Stimulated activated CD8-positive, alpha-beta memory T cell treated with anti-CD3 and anti-CD28 coated beads, Interleukin-7, amount 100 ng/mL, for 1 hour (primary cell): ENCODE data around the gene SPOCK2.
"Not testable (repeated sequence)": the region's sequence is repeated elsewhere in the genome, so short reads cannot be mapped to it uniquely, and the experiment has no call there.

Experiments used
- DNase-seq, 2 donors: peaks; one replicate each; pipeline ENCODE4 v3.0.0-alpha.2; 2020; ENCODE audit warnings: low read depth in 2 of 2

SPOCK2 gene

GRCh38 chr10:72087969-72088888 is at the start of gene SPOCK2:
Gene SPOCK2, minus strand, starts transcription at chr10:72088551. Its CDS starts 223 bp downstream, at chr10:72088328.
- DNase-seq = peak; percentile 39 to 43

DNA sequence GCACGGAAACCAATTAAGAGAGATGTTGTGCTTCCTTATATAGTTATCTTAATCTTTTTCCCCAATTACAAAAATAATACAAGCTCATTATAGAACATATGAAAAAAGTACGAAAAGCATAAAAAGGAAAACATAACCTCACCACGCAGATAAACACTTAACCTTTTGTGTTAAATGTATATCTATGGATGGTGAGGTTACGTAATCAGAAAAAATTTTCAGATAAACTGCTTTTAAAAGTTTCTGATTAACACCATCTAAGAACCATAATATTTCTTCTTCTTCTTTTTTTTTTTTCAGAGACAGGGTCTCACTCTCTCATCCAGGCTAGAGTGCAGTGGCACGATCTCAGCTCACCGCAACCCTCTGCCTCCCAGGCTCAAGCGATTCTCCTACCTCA is 49.2 kb upstream of the SPOCK2 start:
- DNase-seq = no peak

GRCh38 chr10:72136225-72136624 is 47.9 kb upstream of the SPOCK2 start:
- not testable (repeated sequence) for DNase-seq

DNA sequence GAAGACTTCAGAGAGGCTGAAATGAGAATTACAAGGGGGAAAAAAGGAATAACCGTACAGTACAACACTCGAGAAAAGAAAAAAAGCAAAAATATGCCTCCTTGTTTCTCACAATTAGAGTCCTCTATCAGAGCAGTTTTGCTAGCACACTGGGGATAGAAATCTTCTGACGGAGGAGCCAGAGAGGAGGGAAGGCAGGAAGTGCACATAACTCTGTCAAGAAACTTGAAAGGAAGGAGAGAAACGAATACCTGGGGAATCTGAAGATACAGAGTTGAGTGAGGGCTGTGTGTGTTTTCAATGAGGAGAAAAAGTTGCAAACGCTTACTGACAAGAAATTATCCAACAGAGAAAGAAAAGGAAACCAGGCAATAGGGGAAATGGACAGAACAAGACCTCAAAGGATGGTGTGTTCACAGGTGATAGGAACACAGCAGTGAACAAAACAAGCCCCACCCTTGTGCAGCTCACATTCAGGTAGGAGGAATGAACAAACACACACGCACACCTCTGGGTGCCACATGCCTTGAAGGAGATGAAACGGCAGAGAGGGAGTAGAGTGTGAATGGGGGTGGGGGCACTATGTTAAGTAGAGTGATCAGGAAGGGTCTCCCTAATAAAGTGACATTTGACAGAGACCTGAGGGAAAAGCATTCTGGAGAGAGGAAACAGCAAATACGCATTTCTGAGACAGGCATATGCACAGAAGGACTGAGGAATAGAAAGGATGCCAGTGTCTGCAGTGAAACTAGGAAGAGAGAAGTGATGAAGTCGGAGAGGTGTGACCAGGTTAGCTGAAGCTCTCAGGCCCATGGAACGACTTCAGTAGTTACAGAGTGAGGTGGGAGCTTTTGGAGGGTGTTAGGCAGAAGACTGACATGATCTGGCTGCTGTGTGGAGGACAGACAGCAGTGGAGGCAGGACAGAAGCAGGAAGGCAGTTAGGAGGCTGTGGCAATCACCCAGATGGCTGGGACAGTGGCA is 46.7 kb upstream of the SPOCK2 start:
- DNase-seq = no peak

DNA sequence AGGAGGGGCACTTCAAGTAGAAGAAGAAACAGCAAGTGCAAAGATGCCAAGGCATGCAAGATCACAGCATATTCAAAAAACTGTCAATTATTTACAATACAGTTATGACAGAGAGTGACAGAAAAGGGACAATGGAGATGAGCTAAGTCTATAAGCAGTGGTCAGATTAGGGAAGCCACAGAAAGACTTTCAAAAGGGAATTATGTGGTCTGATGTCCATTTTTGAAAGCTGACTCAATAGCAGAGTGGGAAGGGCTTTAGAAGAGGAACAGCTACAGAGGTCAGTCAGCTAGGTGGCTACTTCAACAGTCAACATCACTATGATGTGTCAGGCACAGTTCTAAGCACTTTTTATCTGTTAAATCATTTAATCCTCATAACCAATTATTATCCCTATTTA is 45.2 kb upstream of the SPOCK2 start:
- DNase-seq = no peak

DNA sequence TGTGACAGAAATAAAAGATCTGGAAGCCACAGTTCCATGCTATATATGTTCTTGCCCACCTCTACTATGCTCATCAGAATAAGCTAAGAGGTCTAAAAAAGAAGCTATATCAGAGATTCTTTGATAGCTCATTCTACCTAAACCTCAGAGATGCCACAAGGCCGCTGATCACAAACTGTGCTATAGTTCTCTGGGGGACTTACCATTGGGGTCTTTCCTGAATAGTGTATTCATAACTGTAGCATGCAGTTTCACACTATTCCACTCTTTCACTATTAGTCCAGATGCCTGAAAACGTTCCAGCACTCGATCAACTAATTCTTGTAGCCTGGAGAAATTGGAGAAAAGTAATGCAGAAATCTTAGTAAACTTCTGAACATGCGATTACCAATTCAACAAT is 44.5 kb upstream of the SPOCK2 start:
- no peak for DNase-seq

GRCh38 chr10:72127571-72127970 is 39.2 kb upstream of the SPOCK2 start:
- DNase-seq = no peak

DNA sequence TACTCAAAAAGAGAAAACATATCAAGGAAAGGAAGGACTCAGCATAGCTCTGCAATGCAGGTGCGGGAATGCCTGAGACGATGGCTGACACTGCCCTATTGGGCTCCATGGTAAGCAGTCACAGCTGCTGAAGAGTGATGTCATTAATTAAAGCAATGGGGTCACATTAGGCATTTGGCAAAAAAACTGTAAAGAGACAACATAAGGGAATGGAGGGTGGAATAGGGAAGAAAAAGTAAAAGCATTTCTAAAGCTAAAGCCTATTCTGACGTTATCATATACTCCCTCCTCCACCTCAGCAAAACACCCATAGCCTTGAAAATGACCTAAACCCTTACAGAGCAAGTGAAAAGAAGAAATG is 38.5 kb upstream of the SPOCK2 start:
- no peak for DNase-seq

DNA sequence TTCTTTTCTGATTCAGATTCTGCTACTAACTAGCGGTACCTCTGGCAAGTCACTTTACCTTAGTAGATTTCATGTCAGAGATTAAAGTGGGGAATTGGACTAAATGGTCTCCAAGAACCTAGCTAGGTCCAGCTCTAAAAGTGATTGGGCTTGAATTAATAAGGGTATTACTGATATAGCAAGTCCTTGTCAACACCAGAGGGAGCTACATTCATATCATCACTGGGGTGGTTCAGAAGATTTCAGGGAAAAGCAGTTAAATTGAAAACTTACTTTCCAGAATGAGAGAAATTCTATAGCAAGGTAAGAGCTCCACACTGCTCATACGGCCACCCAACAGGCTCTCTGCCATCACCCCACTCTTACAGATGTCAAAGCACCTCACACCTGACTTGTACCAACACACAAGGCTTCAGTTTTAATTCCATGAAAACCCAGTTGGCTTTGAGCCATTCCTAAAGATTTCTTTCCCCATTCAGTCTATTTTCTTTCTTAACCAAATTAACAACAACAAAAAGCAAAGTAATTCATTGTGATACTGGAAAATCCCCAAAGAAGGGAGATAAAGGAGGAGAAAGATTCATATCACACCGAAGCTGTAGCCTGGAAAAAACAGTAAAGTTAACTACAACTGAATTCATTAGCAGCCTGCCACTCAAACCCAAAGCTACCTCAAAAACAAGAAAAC is 38.0 kb upstream of the SPOCK2 start:
- DNase-seq = no peak

- no peak for DNase-seq
These were observed 36.6 kb upstream of the SPOCK2 start for GRCh38 chr10:72124989-72125388.

DNA sequence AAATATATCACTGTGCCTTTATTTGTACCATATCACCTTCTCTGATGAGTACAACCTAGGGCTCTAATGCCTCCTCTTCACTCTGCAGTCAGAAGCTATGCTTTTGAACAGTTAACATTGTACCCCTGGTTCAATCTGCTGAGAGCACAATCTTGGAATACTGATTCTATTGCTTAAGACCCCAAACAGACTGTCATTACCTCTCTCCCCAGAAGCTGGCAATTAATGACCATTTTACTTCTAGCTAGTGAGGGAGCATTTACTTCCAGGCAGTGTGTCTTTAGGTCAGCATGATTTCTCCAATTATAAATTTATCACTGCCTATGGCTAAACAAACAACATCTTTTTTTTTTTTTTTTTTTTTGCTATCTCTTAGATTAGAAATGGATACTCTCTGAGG is 36.0 kb upstream of the SPOCK2 start:
- DNase-seq = no peak

DNA sequence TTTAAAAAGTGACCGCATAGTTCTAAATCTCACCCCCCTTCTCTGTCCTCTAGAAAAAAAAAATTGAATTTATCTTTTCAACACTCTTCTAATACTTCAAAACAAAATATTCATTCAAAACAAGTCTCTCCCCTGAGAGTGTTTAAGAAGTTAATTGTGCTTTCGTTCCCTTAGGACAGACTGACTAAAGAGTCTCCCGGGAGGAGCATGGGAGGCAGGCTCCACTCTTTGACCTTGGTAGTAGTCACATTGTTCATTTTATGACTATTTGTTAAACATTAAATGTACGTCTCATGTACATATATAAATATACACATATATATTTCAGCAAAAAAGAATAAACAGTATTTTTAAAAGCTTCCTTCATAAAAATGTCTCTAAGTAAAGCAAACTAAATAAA is 35.3 kb upstream of the SPOCK2 start:
- DNase-seq = no peak

DNA sequence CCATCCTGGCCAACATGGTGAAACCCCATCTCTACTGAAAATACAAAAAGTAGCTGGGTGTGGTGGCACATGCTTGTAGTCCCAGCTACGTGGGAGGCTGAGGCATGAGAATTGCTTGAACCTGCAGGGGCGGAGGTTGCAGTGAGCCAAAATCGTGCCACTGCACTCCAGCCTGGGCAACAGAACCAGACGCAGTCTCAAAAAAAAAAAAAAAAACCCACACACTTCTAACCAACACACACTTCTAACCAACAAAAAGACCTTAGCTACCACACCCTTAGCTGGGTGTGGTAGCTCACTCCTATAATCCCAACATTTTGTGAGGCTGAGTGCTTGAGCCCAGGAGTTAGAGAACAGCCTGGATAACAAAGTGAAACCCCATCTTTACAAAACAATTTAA is 33.9 kb upstream of the SPOCK2 start:
- no peak for DNase-seq

DNA sequence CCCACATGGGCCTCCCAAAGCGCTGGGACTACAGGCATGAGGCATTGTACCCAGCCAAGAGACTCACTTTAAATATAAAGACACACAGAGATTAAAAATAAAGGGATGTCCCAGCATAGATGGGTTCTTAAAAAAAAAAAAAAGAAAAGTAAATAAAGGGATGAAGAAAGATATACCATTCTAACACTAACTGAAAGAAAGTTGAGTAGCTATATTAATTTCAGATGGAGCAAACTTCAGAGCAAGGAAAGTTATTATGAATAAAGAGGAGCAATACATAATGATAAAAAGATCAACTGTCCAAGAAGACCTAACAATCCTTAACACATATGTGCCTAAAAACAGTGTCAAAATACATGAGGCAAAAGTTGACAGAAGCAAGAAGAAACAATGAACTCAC is 33.0 kb upstream of the SPOCK2 start:
- no peak for DNase-seq

DNA sequence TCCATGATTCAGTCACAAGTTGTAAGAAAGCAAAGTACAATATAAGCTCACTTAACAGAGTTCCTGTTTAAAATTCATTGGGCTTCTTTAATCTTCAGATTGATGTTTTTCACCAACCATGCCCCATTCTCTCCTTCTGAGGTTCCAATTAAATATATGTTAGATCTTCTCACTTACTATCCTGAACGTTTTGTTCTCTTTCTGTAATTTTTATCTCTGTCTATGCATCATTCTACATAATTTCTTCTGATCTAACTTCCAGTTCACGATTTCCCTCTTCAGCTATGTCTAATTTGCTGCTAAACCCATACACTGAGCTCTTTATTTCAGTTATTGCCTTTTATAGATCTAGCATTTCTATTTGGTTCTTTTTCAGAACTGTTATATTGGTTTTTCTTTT is 28.0 kb upstream of the SPOCK2 start:
- no peak for DNase-seq

DNA sequence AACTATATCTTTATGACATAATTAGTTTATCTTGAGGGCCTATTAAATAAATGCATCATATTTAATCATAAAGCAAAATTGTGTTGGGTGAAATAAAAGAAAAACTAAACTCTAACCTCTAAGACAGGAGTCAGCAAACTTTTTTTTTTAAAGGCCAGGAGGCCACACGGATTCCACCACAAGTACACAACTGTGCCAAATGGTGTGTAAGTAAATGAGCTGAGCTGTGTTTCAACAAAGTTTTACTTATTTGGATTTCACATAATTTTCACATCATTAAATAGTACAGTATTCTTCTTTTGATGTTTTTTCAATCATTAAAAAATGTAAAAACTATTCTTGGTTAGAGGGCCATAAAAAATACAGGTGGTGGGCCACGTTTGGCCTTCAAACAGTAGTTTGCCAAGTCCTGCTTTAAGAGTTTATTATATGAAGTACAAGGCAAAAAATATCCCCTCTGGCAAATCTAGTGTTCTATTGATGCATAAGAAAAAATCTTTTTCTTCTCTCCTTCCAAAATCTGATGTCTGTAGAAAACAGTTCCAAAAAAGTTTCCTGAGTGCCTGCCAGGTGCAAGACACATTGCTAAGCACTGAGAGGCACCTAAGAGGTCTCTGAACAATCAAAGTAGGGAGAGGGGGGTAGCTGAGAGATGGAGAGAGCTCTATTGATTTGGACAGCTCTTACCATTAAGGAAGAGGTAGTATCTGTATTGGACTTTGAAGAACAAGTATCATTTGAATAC is 26.5 kb upstream of the SPOCK2 start:
- no peak for DNase-seq

DNA sequence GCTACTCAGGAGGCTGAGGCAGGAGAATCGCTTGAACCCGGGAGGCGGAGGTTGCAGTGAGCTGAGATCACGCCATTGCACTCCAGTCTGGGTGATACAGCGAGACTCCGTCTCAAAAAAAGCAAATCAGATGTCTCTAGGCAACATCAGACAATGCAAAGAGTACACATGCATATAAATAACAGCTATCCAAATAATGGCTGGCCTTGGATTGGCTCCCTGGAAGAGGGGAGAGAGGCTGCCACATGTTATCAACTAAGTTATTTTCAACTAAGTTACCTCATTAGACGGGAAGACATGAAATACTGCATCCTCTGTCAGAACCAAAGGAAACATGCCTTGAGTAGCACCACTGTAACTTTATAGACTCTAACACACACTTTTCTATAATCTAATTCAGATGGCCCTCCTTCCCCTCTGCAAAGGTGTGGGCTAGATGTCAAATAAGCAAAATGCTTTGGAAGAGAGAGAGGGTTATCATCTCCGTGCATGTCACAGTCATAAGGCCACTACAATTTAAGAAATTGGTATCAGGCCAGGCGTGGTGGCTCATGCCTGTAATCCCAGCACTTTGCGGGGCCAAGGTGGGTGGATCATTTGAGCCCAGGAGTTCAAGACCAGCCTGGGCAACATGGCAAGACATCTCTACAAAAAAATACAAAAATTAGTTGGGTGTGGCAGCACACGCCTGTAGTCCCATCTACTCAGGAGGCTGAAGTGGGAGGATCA is 22.5 kb upstream of the SPOCK2 start:
- no peak for DNase-seq

GRCh38 chr10:72109636-72110157 is 21.3 kb upstream of the SPOCK2 start:
- no peak for DNase-seq

DNA sequence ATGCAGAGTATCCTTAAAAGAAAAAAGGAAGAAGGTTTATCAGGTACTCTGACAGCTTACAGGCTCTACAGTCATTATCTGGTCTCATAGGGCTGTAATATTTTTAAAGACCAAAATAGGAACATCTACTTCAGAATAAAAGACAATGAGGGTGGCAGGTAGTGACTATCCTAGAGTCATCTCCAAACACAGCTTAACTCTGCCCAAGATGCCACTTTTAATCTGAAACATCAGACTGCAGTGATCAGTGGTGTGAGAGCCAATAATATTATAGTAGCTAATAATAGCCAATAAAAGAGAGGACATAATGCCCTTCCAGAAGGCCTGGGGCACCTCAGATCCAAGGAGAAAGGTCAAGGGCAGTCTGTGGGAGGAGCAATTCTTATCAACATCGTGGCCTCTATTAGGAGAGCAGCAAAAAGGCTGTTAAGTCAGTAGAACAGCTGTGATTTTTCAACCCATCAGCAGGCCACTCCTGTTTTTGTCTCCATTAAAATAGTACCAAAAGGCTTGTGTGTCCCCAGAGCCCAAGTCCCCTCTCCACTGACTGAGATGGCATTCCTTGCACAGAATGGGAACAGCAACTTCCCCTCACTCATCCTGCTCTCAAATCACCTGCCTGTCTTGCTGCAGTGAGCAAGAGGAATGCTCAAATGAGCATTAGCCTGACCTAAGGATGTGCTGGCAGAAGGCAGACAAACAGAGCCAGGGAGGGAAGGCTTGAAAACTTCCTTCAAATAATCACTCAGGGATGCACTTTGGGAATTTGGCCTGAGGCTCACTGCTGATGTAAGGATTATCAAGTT is 20.7 kb upstream of the SPOCK2 start:
- no peak for DNase-seq

DNA sequence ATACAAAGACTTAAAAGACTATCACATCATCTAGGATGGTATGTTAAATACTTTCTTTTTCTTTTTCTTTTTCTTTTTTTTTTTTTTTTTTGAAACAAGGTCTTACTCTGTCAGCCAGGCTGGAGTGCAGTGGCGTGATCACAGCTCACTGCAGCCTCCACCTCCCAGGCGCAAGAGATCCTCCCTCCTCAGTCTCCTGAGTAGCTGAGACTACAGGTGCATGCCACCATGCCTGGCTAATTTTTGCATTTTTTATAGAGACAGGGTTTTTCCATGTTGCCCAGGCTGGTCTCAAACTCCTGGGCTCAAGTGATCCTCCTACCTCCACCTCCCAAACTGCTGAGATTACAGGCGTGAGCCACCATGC is 19.6 kb upstream of the SPOCK2 start:
- not testable (repeated sequence) for DNase-seq
